HEK293 (cell line): ENCODE measurements around the gene PLEKHA6.

ENCODE experiments used
- CTCF ChIA-PET: fragments of 350-600 bp; formaldehyde crosslinking; extraction: SDS; loops from one replicate; lab custom pipeline; 2021; ENCODE audit warnings: antibody characterized with exemption; lab: Yijun Ruan, JAX
- POLR2A ChIA-PET: fragments of 300-600 bp; formaldehyde crosslinking; extraction: SDS; loops from one replicate; lab custom pipeline; 2020; ENCODE audit warnings: antibody characterized with exemption, inconsistent platforms; lab: Yijun Ruan, JAX
- H3K27ac ChIP-seq: fragments of 200-500 bp; sonication (Bioruptor generic); 2 replicates; pipeline ENCODE4 v1.5.1; 2014; ENCODE audit warnings: low read depth, low read length, control low read depth, inconsistent platforms; ENCODE audit errors: extremely low read depth
- H3K36me3 ChIP-seq, 2 experiments: fragments of 200-500 bp in 1 of 2; sonication (Bioruptor generic) in 1 of 2; 1 replicate in 1 of 2; 2 replicates in 1 of 2; pipeline ENCODE4 v1.5.1; 2014 to 2017; ENCODE audit warnings: inconsistent platforms in 2 of 2, low read length in 2 of 2; ENCODE audit not compliant: control insufficient read depth in 2 of 2, insufficient read depth in 1 of 2
- H3K4me1 ChIP-seq: fragments of 200-500 bp; sonication (Bioruptor generic); 2 replicates; pipeline ENCODE4 v1.5.1; 2014; ENCODE audit warnings: mild to moderate bottlenecking, low read length, inconsistent platforms; ENCODE audit not compliant: control insufficient read depth, insufficient read depth
- H3K4me3 ChIP-seq: 2 replicates; pipeline ENCODE4 v1.5.1; 2011; ENCODE audit warnings: low read depth, mild to moderate bottlenecking, control low read depth, low read length, moderate library complexity
- H3K9me3 ChIP-seq: fragments of 200-500 bp; sonication (Bioruptor generic); 2 replicates; pipeline ENCODE4 v1.5.1; 2014; ENCODE audit warnings: low read depth, low read length, inconsistent platforms; ENCODE audit not compliant: control insufficient read depth, insufficient read depth
- BCL6B ChIP-seq: fragments of 450-650 bp; formaldehyde crosslinking; IDR thresholded peaks from 2 replicates; pipeline ENCODE4 v1.5.1; 2017; ENCODE audit warnings: missing biosample characterization, missing genetic modification characterization
- EGR2 ChIP-seq: fragments of 450-650 bp; formaldehyde crosslinking; IDR thresholded peaks from 2 replicates; pipeline ENCODE4 v1.5.1; 2016; ENCODE audit warnings: low read depth, missing biosample characterization, missing genetic modification characterization
- GLIS1 ChIP-seq: fragments of 450-650 bp; formaldehyde crosslinking; IDR thresholded peaks from 2 replicates; pipeline ENCODE4 v1.5.1; 2016; ENCODE audit warnings: missing biosample characterization, missing genetic modification characterization
- HIC1 ChIP-seq: fragments of 450-650 bp; formaldehyde crosslinking; IDR thresholded peaks from 2 replicates; pipeline ENCODE4 v1.5.1; 2016; ENCODE audit warnings: missing biosample characterization, missing genetic modification characterization
- HOXD13 ChIP-seq: sonication (generic); formaldehyde crosslinking; IDR thresholded peaks from 2 replicates; pipeline ENCODE4 v1.8.0; 2022; ENCODE audit warnings: missing genetic modification reagents, borderline replicate concordance
- KLF17 ChIP-seq: fragments of 450-650 bp; formaldehyde crosslinking; IDR thresholded peaks from 2 replicates; pipeline ENCODE4 v1.5.1; 2016; ENCODE audit warnings: missing biosample characterization, missing genetic modification characterization
- SP7 ChIP-seq: fragments of 450-650 bp; formaldehyde crosslinking; IDR thresholded peaks from 2 replicates; pipeline ENCODE4 v1.5.1; 2016; ENCODE audit warnings: missing biosample characterization, missing genetic modification characterization
- WT1 ChIP-seq: fragments of 450-650 bp; formaldehyde crosslinking; IDR thresholded peaks from 2 replicates; pipeline ENCODE4 v1.5.1; 2016; ENCODE audit warnings: missing biosample characterization, missing genetic modification characterization
- YY2 ChIP-seq: fragments of 450-650 bp; formaldehyde crosslinking; IDR thresholded peaks from 2 replicates; pipeline ENCODE4 v1.5.1; 2016; ENCODE audit warnings: missing biosample characterization, missing genetic modification characterization
- ZBTB21 ChIP-seq: fragments of 450-650 bp; formaldehyde crosslinking; IDR thresholded peaks from 2 replicates; pipeline ENCODE4 v1.5.1; 2017; ENCODE audit warnings: missing biosample characterization, missing genetic modification characterization
- ZFP41 ChIP-seq: fragments of 450-650 bp; formaldehyde crosslinking; IDR thresholded peaks from 2 replicates; pipeline ENCODE4 v1.5.1; 2016; ENCODE audit warnings: missing biosample characterization, missing genetic modification characterization, borderline replicate concordance
- ZNF155 ChIP-seq: fragments of 450-650 bp; formaldehyde crosslinking; IDR thresholded peaks from 2 replicates; pipeline ENCODE4 v1.5.1; 2016; ENCODE audit warnings: missing biosample characterization, missing genetic modification characterization
- ZNF174 ChIP-seq: fragments of 450-650 bp; formaldehyde crosslinking; IDR thresholded peaks from 2 replicates; pipeline ENCODE4 v1.5.0; 2017; ENCODE audit warnings: missing biosample characterization, mild to moderate bottlenecking, missing genetic modification characterization
- ZNF335 ChIP-seq: fragments of 450-650 bp; formaldehyde crosslinking; conservative IDR thresholded peaks from 2 replicates; pipeline ENCODE4 v1.5.1; 2016; ENCODE audit warnings: missing biosample characterization, missing genetic modification characterization
- ZNF549 ChIP-seq: fragments of 450-650 bp; IDR thresholded peaks from 2 replicates; pipeline ENCODE4 v1.5.1; 2018; ENCODE audit warnings: missing biosample characterization, missing genetic modification characterization, mild to moderate bottlenecking, inconsistent platforms, moderate library complexity
- ZNF692 ChIP-seq: fragments of 450-650 bp; formaldehyde crosslinking; IDR thresholded peaks from 2 replicates; pipeline ENCODE4 v1.5.1; 2016; ENCODE audit warnings: missing biosample characterization, missing genetic modification characterization
- ZNF768 ChIP-seq: fragments of 450-650 bp; formaldehyde crosslinking; IDR thresholded peaks from 2 replicates; pipeline ENCODE4 v1.5.1; 2018; ENCODE audit warnings: missing biosample characterization, mild to moderate bottlenecking, missing genetic modification characterization
- TF ChIP-seq, protein P1 (sequence below): fragments of 450-650 bp; formaldehyde crosslinking; IDR thresholded peaks from 2 replicates; pipeline ENCODE4 v1.5.1; 2016; ENCODE audit warnings: missing biosample characterization, missing genetic modification characterization
- TF ChIP-seq, protein P2 (sequence below): fragments of 450-650 bp; formaldehyde crosslinking; IDR thresholded peaks from 2 replicates; pipeline ENCODE4 v1.5.1; 2017; ENCODE audit warnings: missing biosample characterization, missing genetic modification characterization

Gene PLEKHA6

GRCh38 chr1:204321051-204321450 is 38.7 kb downstream of the PLEKHA6 start:
- Histone ChIP-seq H3K36me3 (no peaks in the 10 kb centered on the region), H3K4me3 (no peak overlapping the region), H3K9me3 (no peaks in the 10 kb centered on the region), H3K4me1 (no peaks in the 10 kb centered on the region), H3K27ac (no peak overlapping the region)
- CTCF ChIA-PET, result interaction anchor here (0.6 to 3.2 kb wide), 3 partner anchors 12 to 592 kb away, joined by 3 to 14 read pairs (median 5); no protein-coding TSS in a partner anchor
- POLR2A ChIA-PET, result no interaction called here
- no peak for TF ChIP-seq ZFP41
- peak; percentile 59; the same call in 1 of the 2 replicates for TF ChIP-seq ZNF768 (tag by site-specific recombination)

GRCh38 chr1:204320382-204320804 is 39.3 kb downstream of the PLEKHA6 start:
- TF ChIP-seq ZNF174 (tag by site-specific recombination) (no peak), ZNF549 (tag by site-specific recombination) (no peak), ZBTB21 (tag by site-specific recombination) (no peak), GLIS1 (tag by site-specific recombination) (0 out of 2 replicates have a peak, but pooled peaks have one; percentile 8), ZNF335 (tag by site-specific recombination) (no peak), KLF17 (tag by site-specific recombination) (no peak)
- POLR2A ChIA-PET, result no interaction called here
- Histone ChIP-seq H3K27ac (no peak overlapping the region), H3K36me3 (no peaks in the 10 kb centered on the region), H3K4me3 (no peak overlapping the region), H3K4me1 (no peaks in the 10 kb centered on the region), H3K9me3 (no peaks in the 10 kb centered on the region)
- CTCF ChIA-PET, result interaction anchor here (0.6 to 0.8 kb wide), 2 partner anchors 44 to 591 kb away, joined by 3 to 5 read pairs; no protein-coding TSS in a partner anchor

DNA sequence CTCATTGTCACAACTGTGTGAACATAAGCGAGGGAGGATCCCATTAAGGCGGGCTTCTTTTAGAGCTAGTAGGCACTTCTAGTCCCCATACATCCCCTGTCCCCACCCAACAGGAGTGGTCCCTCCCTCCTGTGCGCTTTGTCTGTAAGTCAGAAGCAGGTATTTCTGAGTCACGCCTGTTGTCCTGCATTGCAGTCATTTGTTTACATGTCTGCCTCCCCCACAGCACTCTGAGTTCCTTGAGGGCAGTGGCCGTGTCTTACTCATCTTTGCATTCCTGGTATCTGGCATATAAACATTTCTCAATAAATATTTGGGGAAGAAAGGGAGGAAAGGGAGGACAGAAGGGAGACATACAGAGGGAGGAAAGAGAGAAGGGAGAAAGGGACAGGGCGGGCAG is 40.3 kb downstream of the PLEKHA6 start:
- H3K27ac ChIP-seq, result no peak overlapping the region
- H3K4me1 ChIP-seq, result no peaks in the 10 kb centered on the region
- H3K9me3 ChIP-seq, result no peaks in the 10 kb centered on the region
- POLR2A ChIA-PET, result no interaction called here
- no peak overlapping the region for H3K4me3 ChIP-seq
- no peaks in the 10 kb centered on the region for H3K36me3 ChIP-seq
- CTCF ChIA-PET, result interaction anchor here (0.6 to 1.6 kb wide), 3 partner anchors 9 to 45 kb away, joined by 3 to 4 read pairs (median 3); no protein-coding TSS in a partner anchor
- no peak for TF ChIP-seq ZNF692 (tag by site-specific recombination)
- TF ChIP-seq BCL6B, result no peak
- no peak for TF ChIP-seq ZNF155 (tag by site-specific recombination)
- peak; percentile 97 for TF ChIP-seq WT1 (tag by site-specific recombination)
- TF ChIP-seq HOXD13 (CRISPR knock-in tag), result no peak
- 0 out of 2 replicates have a peak, but pooled peaks have one; percentile 7 for TF ChIP-seq EGR2 (tag by site-specific recombination)
- no peak for TF ChIP-seq YY2 (tag by site-specific recombination)
- TF ChIP-seq HIC1, result no peak
- peak; percentile 11; the same call in 1 of the 2 replicates for TF ChIP-seq SP7 (tag by site-specific recombination)
- TF ChIP-seq KLF17 (tag by site-specific recombination), result peak; percentile 96
- TF ChIP-seq, protein P1, sequence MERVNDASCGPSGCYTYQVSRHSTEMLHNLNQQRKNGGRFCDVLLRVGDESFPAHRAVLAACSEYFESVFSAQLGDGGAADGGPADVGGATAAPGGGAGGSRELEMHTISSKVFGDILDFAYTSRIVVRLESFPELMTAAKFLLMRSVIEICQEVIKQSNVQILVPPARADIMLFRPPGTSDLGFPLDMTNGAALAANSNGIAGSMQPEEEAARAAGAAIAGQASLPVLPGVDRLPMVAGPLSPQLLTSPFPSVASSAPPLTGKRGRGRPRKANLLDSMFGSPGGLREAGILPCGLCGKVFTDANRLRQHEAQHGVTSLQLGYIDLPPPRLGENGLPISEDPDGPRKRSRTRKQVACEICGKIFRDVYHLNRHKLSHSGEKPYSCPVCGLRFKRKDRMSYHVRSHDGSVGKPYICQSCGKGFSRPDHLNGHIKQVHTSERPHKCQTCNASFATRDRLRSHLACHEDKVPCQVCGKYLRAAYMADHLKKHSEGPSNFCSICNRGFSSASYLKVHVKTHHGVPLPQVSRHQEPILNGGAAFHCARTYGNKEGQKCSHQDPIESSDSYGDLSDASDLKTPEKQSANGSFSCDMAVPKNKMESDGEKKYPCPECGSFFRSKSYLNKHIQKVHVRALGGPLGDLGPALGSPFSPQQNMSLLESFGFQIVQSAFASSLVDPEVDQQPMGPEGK (tag by site-specific recombination), result 0 out of 2 replicates have a peak, but pooled peaks have one; percentile 13
- TF ChIP-seq, protein P2, sequence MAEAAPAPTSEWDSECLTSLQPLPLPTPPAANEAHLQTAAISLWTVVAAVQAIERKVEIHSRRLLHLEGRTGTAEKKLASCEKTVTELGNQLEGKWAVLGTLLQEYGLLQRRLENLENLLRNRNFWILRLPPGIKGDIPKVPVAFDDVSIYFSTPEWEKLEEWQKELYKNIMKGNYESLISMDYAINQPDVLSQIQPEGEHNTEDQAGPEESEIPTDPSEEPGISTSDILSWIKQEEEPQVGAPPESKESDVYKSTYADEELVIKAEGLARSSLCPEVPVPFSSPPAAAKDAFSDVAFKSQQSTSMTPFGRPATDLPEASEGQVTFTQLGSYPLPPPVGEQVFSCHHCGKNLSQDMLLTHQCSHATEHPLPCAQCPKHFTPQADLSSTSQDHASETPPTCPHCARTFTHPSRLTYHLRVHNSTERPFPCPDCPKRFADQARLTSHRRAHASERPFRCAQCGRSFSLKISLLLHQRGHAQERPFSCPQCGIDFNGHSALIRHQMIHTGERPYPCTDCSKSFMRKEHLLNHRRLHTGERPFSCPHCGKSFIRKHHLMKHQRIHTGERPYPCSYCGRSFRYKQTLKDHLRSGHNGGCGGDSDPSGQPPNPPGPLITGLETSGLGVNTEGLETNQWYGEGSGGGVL (tag by site-specific recombination), result peak; percentile 62
